Activated T-helper 1 cell treated with anti-CD3 and anti-CD28 coated beads, Interleukin-12 subunit alpha, Interleukin-12 subunit beta, Interleukin-2, Interleukin-4 antibody, amounts not matched to agents 30 ng/mL and 10 ng/mL and 1 ng/mL, durations not matched to agents 14 hours and 24 hours and 36 hours (primary cell): Measurements from ENCODE around the gene NKD2. TPM values are rescaled to one million over a fixed set of nuclear protein-coding genes. Genes with fewer than 3 reads are reported as not detected.
"Not testable (repeated sequence)": the region's sequence is repeated elsewhere in the genome, so short reads cannot be mapped to it uniquely, and the experiment has no call there.

Source experiments
- DNase-seq: peaks from one replicate; pipeline ENCODE4 v3.0.0; 2021; ENCODE audit warnings: low spot score
- H3K27ac Mint-ChIP-seq: one replicate; pipeline ENCODE4 v1.8.0; 2021; ENCODE audit warnings: mild to moderate bottlenecking, mixed read lengths
- H3K27me3 Mint-ChIP-seq: one replicate; pipeline ENCODE4 v1.8.0; 2022; ENCODE audit warnings: mild to moderate bottlenecking, moderate library complexity, mixed read lengths; ENCODE audit not compliant: insufficient read depth
- H3K36me3 Mint-ChIP-seq: one replicate; pipeline ENCODE4 v1.8.0; 2021; ENCODE audit warnings: low read depth, mixed read lengths
- H3K4me1 Mint-ChIP-seq: one replicate; pipeline ENCODE4 v1.8.0; 2021; ENCODE audit warnings: low read depth, mixed read lengths
- H3K4me3 Mint-ChIP-seq: one replicate; pipeline ENCODE4 v1.8.0; 2021; ENCODE audit warnings: mild to moderate bottlenecking, moderate library complexity, mixed read lengths
- H3K9me3 Mint-ChIP-seq: one replicate; pipeline ENCODE4 v1.8.0; 2021; ENCODE audit warnings: mixed read lengths
- intact Hi-C: fragments of 100-400 bp; cut with micrococcal nuclease; formaldehyde crosslinking; loops from one replicate; pipeline ENCODE4 v1.15.1; 2024
- total RNA-seq: library from RNA; stranded (reverse); gene quantifications from 2 replicates; pipeline ENCODE4 v1.2.3, GENCODE V29; 2022

The NKD2 gene
- total RNA-seq, 1 donor from 2014 or later, result 2.9 TPM

- H3K9me3 Mint-ChIP-seq, H3K36me3 Mint-ChIP-seq, DNase-seq, H3K27me3 Mint-ChIP-seq, intact Hi-C loops, H3K4me1 Mint-ChIP-seq, H3K4me3 Mint-ChIP-seq, H3K27ac Mint-ChIP-seq: not testable (repeated sequence)
Observed at GRCh38 chr5:1021969-1022336, 13.4 kb downstream of the NKD2 start.

- H3K27ac Mint-ChIP-seq, result no peak overlapping the region
- no peaks in the 10 kb centered on the region for H3K27me3 Mint-ChIP-seq
- no peak overlapping the region for H3K4me3 Mint-ChIP-seq
- intact Hi-C loops, result no loop called here
- no peaks in the 10 kb centered on the region for H3K4me1 Mint-ChIP-seq
- no peaks in the 10 kb centered on the region for H3K36me3 Mint-ChIP-seq
- DNase-seq, result no peak
- no peaks in the 10 kb centered on the region for H3K9me3 Mint-ChIP-seq
Observed at GRCh38 chr5:1026700-1027621, 18.4 kb downstream of the NKD2 start.

DNA sequence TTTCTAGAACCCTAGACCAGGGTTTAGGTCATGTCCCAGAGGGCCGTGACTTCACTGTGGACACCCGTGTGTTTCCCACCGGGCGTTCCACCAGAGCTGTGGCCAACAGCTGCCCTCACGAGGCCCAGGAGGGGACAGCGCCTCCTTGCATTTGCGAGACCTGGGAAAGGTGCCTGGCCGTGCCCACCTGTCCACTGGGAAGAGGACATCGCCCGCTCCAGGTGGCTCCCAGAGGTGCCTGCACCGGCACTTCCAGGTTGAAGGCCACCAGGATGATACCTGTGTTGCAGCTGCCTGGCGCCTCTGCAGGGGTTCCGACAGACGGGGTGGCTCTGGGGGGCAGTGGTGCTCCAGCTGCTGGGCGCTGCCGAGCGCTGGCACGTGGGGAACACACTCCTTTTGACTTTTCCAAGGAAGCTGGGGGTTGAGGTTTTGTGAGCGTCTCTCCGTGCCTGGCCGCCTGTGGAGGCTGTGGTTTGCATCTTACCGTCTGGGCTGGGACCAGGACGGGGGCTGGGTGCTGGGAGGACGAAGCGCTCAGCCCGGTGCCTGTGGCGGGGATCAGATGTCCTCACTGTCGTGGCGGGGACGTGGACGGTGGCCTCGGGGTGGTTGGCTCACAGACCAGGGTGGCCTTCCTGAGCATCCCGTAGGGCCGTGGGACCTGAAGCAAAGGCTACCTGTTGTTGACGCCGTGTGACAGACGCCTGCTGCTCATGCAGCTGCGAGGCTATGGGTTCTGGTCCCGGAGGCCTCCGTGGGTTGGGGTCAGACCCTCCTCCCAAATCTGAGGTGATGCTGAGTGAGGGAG, 19.2 kb downstream of the NKD2 start:
- no peaks in the 10 kb centered on the region for H3K27me3 Mint-ChIP-seq
- DNase-seq, result no peak
- H3K9me3 Mint-ChIP-seq, result no peaks in the 10 kb centered on the region
- H3K4me3 Mint-ChIP-seq, result no peak overlapping the region
- intact Hi-C loops, result no loop called here
- H3K27ac Mint-ChIP-seq, result no peak overlapping the region
- H3K4me1 Mint-ChIP-seq, result no peaks in the 10 kb centered on the region
- no peaks in the 10 kb centered on the region for H3K36me3 Mint-ChIP-seq

DNA sequence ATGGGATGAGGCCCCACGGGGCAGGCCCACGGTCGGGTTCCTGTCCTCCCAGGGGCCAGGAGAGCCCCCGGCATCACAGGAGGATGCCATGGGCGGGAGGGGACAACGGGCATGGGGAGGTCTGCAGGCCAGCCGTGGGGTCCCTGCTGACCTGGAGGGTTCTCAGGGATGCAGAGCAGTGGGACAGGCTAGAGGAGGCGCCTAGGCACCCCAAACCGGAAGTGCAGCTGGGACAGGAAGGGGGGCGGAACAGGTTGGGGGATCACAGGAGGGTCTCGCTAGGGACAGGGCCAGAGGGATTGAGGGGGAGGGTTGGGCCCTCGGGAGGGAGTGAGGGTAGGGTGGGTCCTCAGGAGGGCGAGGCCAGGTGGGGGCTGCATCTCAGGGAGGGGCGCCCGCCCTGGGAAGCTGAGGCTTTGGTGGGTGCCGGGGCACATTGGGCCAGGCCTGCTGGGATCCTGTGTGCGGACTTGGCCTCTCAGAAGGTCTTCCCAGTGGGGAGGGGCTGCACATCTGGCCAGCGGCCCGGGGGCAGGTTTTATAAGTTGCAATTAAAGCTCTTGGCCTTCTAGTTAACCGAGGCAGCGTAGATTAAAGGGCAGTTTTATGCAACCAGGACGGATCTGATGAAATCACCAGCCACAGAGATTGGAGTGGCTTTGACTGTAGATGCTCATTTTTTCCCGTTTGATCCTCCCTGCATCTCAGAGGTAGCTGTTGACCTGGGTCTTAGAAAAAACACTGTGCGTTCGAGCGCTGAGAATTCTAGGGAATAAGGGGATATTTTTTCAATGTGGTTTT, 20.1 kb downstream of the NKD2 start:
- no peaks in the 10 kb centered on the region for H3K36me3 Mint-ChIP-seq
- DNase-seq, result no peak
- no peak overlapping the region for H3K27ac Mint-ChIP-seq
- H3K4me1 Mint-ChIP-seq, result no peaks in the 10 kb centered on the region
- H3K9me3 Mint-ChIP-seq, result no peaks in the 10 kb centered on the region
- H3K4me3 Mint-ChIP-seq, result no peak overlapping the region
- intact Hi-C loops, result no loop called here
- no peaks in the 10 kb centered on the region for H3K27me3 Mint-ChIP-seq

- Mint-ChIP-seq H3K4me1 (no peaks in the 10 kb centered on the region), H3K27me3 (no peaks in the 10 kb centered on the region), H3K9me3 (no peaks in the 10 kb centered on the region), H3K36me3 (no peaks in the 10 kb centered on the region), H3K27ac (no peak overlapping the region), H3K4me3 (no peak overlapping the region)
- intact Hi-C loops, result no loop called here
- DNase-seq, result no peak
Observed at GRCh38 chr5:1029282-1029944, 20.8 kb downstream of the NKD2 start.

DNA sequence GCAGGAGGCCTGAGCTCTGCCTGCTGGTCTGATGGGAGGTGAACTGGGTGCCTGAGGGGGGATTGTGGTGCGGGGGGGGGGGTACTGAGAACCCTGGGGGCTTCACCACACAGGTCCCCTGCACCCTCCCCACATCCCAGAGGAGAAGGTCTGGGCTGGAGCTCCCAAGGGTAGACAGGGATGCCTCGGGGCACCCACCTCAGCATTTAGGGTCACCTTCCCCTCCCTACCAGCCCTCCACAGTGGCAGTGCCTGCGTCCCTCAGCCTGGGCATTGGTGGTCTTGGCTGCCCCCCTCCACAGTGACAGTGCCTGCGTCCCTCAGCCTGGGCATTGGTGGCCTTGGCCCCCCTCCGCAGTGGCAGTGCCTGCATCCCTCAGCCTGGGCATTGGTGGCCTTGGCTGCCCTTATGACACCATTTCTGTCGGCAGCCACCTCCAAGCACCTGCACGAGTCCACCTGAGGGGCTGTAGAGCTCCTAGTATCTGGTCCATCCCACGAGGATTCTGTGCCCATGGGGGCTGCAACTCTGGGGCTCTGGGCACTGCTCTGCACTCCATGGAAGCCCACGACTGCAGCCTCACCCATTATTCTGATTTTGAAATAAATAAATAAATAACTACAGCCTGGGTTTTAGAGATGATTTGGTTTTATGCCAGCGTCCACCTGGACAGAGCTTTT, 21.5 kb downstream of the NKD2 start:
- Mint-ChIP-seq H3K4me1 (no peaks in the 10 kb centered on the region), H3K4me3 (no peak overlapping the region), H3K36me3 (no peaks in the 10 kb centered on the region), H3K27me3 (no peaks in the 10 kb centered on the region), H3K9me3 (no peaks in the 10 kb centered on the region), H3K27ac (no peak overlapping the region)
- intact Hi-C loops, result no loop called here
- no peak for DNase-seq

GRCh38 chr5:1030801-1031271, 22.2 kb downstream of the NKD2 start:
- no peak for DNase-seq
- Mint-ChIP-seq H3K27ac (no peak overlapping the region), H3K9me3 (no peaks in the 10 kb centered on the region), H3K27me3 (no peaks in the 10 kb centered on the region), H3K4me1 (no peaks in the 10 kb centered on the region), H3K4me3 (no peak overlapping the region), H3K36me3 (no peaks in the 10 kb centered on the region)
- intact Hi-C loops, result no loop called here

GRCh38 chr5:1031306-1031959, 22.8 kb downstream of the NKD2 start:
- H3K27me3 Mint-ChIP-seq, result no peaks in the 10 kb centered on the region
- H3K27ac Mint-ChIP-seq, result no peak overlapping the region
- no peak overlapping the region for H3K4me3 Mint-ChIP-seq
- no peaks in the 10 kb centered on the region for H3K4me1 Mint-ChIP-seq
- DNase-seq, result no peak
- H3K9me3 Mint-ChIP-seq, result no peaks in the 10 kb centered on the region
- intact Hi-C loops, result no loop called here
- H3K36me3 Mint-ChIP-seq, result no peaks in the 10 kb centered on the region

- no peaks in the 10 kb centered on the region for H3K9me3 Mint-ChIP-seq
- H3K27me3 Mint-ChIP-seq, result no peaks in the 10 kb centered on the region
- no peak overlapping the region for H3K4me3 Mint-ChIP-seq
- H3K36me3 Mint-ChIP-seq, result no peaks in the 10 kb centered on the region
- intact Hi-C loops, result no loop called here
- H3K4me1 Mint-ChIP-seq, result no peaks in the 10 kb centered on the region
- no peak for DNase-seq
- H3K27ac Mint-ChIP-seq, result no peak overlapping the region
Observed at GRCh38 chr5:1032011-1032410, 23.4 kb downstream of the NKD2 start.

GRCh38 chr5:1032551-1033027, 24.0 kb downstream of the NKD2 start:
- intact Hi-C loops, result no loop called here
- Mint-ChIP-seq H3K4me1 (no peaks in the 10 kb centered on the region), H3K4me3 (no peak overlapping the region), H3K27me3 (no peaks in the 10 kb centered on the region), H3K36me3 (no peaks in the 10 kb centered on the region), H3K9me3 (no peaks in the 10 kb centered on the region), H3K27ac (no peak overlapping the region)
- no peak for DNase-seq

DNA sequence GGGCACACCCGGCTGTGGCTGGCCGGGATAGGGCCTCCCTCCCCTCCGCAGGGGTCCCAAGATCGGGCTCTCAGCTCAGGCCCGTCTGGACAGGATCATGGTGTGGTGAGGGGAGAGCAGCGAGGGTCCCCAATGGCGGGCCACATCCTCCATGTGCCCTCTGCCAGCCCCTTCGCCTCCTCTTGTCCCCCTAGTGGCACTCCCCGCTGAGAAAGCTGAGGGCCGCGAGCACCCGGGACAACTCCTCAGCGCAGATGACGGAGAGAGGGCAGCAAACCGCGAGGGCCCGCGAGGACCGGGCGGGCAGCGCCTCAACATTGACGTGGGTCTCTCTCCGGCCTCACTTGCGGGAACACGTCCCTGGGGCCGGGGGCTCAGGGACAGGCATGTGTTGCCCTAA, 24.6 kb downstream of the NKD2 start:
- Mint-ChIP-seq H3K27me3 (no peaks in the 10 kb centered on the region), H3K4me1 (no peaks in the 10 kb centered on the region), H3K27ac (no peak overlapping the region), H3K9me3 (no peaks in the 10 kb centered on the region), H3K4me3 (no peak overlapping the region), H3K36me3 (no peaks in the 10 kb centered on the region)
- no peak for DNase-seq
- intact Hi-C loops, result no loop called here
